ENCODE data around the gene TBX10. TPM values are rescaled to one million over a fixed set of nuclear protein-coding genes. Genes with fewer than 3 reads are reported as not detected.

TBX10 gene
- total and polyA plus RNA-seq, 2 donors (not counting 3 experiments of a cell fraction or from before 2014, with no cell fraction given): not detected

DNA sequence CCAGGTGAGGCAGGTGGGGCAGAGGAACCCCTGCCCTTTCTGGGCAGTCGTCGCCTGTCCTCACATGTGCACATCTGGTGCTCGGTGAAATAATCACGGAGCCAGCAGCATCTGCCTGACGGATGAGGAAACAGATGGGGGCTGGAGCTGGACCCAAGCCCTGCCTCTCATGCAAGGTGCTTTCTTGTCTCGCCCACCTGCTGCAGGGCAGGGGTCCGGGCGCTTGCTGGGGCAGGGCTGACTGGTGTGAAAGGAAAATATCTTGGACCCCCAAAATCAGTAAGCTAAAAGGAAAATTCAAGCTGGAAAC, 31.6 kb upstream of the TBX10 start:
- FAIRE-seq (no peak), DNase-seq (ENCODE audit: low read depth, low spot score) (no peak)
- CTCF ChIA-PET: interaction anchor here (0.9 to 1.4 kb wide), 3 partner anchors 12 to 57 kb away, joined by 4 to 11 read pairs (median 4); partner anchors contain the start of gene NUDT8
- intact Hi-C loops (cut with micrococcal nuclease) (no loop called here), dilution Hi-C loops (cut with MboI; ENCODE audit: extremely low pct_ligation_motif_present, low sequenced_read_pairs) (no loop called here)
- Histone ChIP-seq H4K20me1 (replicated peaks; ENCODE audit: control insufficient read depth, extremely low read depth, insufficient read depth, low read length) (no peaks in the 10 kb centered on the region), H3K27ac (ENCODE audit: insufficient read depth, low read depth, low read length) (no peak overlapping the region), H3K36me3 (ENCODE audit: control insufficient read depth in 2 of 2, extremely low read depth in 1 of 2, insufficient read depth in 2 of 2, low read length in 2 of 2) (no peaks in the 10 kb centered on the region), H3K9ac (replicated peaks; ENCODE audit: extremely low read depth, insufficient read depth, low read length) (no peak overlapping the region), H3K4me2 (ENCODE audit: insufficient read depth, low read length) (no peak overlapping the region), H3K4me3 (replicated peaks in 1 of 3; ENCODE audit: insufficient read depth in 1 of 3, low read depth in 1 of 3, low read length in 3 of 3) (no peak overlapping the region), H3K9me1 (replicated peaks; ENCODE audit: control insufficient read depth, extremely low read depth, insufficient read depth, low read length) (no peaks in the 10 kb centered on the region), H3K79me2 (ENCODE audit: control insufficient read depth, insufficient read depth, low read length) (no peaks in the 10 kb centered on the region), H3K27me3 (ENCODE audit: control insufficient read depth in 2 of 2, insufficient read depth in 2 of 2, low read length in 2 of 2) (peaks cover 0 to 3% of the 10 kb centered on the region in 2 experiments), H2AFZ (ENCODE audit: low read depth, low read length) (no peak overlapping the region), H3K4me1 (ENCODE audit: control insufficient read depth, extremely low read depth, insufficient read depth, low read length) (no peaks in the 10 kb centered on the region), H3K9me3 (replicated peaks; ENCODE audit: control insufficient read depth, insufficient read depth, low read length) (no peaks in the 10 kb centered on the region)
- no TSS peak for BruUV-seq (replicated peaks)
- TF ChIP-seq GATA2 (IDR thresholded peaks at IDR 0.05; ENCODE audit: insufficient read depth, insufficient read length, low read depth, low read length) (no peak), JUN (IDR thresholded peaks at IDR 0.05; ENCODE audit: borderline replicate concordance, insufficient read depth, insufficient read length, low read depth) (no peak), EZH2 (IDR thresholded peaks at IDR 0.05; ENCODE audit: borderline replicate concordance, low read depth, low read length, severe bottlenecking) (no peak), MYC (IDR thresholded peaks at IDR 0.05; ENCODE audit: low read depth, low read length) (no peak), POLR2A (IDR thresholded peaks at IDR 0.05; ENCODE audit: low read depth, low read length) (no peak), POLR2AphosphoS5 (IDR thresholded peaks at IDR 0.05; ENCODE audit: insufficient read depth, low read depth, low read length) (no peak), FOS (IDR thresholded peaks at IDR 0.05; ENCODE audit: borderline replicate concordance, insufficient read depth, low read length) (no peak)
- TF ChIP-seq, protein P1, sequence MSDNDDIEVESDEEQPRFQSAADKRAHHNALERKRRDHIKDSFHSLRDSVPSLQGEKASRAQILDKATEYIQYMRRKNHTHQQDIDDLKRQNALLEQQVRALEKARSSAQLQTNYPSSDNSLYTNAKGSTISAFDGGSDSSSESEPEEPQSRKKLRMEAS (IDR thresholded peaks at IDR 0.05; ENCODE audit: insufficient read depth, insufficient read length): no peak
- TF ChIP-seq, protein P2, sequence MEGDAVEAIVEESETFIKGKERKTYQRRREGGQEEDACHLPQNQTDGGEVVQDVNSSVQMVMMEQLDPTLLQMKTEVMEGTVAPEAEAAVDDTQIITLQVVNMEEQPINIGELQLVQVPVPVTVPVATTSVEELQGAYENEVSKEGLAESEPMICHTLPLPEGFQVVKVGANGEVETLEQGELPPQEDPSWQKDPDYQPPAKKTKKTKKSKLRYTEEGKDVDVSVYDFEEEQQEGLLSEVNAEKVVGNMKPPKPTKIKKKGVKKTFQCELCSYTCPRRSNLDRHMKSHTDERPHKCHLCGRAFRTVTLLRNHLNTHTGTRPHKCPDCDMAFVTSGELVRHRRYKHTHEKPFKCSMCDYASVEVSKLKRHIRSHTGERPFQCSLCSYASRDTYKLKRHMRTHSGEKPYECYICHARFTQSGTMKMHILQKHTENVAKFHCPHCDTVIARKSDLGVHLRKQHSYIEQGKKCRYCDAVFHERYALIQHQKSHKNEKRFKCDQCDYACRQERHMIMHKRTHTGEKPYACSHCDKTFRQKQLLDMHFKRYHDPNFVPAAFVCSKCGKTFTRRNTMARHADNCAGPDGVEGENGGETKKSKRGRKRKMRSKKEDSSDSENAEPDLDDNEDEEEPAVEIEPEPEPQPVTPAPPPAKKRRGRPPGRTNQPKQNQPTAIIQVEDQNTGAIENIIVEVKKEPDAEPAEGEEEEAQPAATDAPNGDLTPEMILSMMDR (IDR thresholded peaks at IDR 0.05; ENCODE audit: extremely low read depth in 1 of 2, insufficient read depth in 1 of 2, low read depth in 1 of 2, low read length in 2 of 2): no peak
- POLR2A ChIA-PET: no interaction called here
